ENCODE measurements around the gene TRAPPC2.

The TRAPPC2 gene

GRCh38 chrX:13734278-13735172, at the start of gene TRAPPC2, which contains the start of gene OFD1:
Gene TRAPPC2 (minus strand): TSS chrX:13734620. CDS start chrX:13719963, 14,657 bp downstream.
Gene OFD1 (plus strand): TSS chrX:13734748. CDS start chrX:13735072, 324 bp downstream.
- DNase-seq: peak; percentile 93

DNA sequence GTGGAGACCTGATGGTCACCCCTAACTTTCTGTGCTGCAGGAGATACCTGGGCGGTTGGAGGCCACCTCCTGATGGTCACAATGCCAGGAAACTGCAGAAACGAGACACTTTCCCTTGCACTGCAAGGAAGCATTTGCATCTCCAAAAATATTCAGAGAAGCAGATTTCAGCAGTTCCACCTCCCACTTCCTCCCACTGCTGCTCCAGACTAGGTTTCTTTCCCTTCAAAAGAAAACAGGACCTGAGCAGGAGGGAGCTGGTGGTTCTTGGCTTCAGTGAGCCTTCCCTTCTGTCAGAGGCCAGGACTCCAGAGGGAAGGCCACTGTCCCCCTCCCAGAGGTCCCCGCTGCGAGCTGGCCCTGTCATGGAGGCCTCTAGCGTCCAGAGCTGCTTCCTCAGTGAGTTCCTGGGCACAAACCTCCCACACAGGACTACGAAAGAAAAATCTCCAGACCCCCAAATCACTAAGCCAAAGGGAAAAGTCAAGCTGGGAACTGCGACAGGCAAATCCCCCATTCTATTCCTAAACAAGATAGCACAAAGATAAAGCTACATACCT, 46.5 kb upstream of the TRAPPC2 start:
- no peak for DNase-seq

GRCh38 chrX:13778916-13779315, 44.5 kb upstream of the TRAPPC2 start:
- DNase-seq: peak; percentile 34

GRCh38 chrX:13776387-13776786, 42.0 kb upstream of the TRAPPC2 start:
- no peak for DNase-seq

GRCh38 chrX:13775837-13776236, 41.4 kb upstream of the TRAPPC2 start:
- no peak for DNase-seq

GRCh38 chrX:13774696-13775095, 40.3 kb upstream of the TRAPPC2 start:
- DNase-seq: no peak

DNA sequence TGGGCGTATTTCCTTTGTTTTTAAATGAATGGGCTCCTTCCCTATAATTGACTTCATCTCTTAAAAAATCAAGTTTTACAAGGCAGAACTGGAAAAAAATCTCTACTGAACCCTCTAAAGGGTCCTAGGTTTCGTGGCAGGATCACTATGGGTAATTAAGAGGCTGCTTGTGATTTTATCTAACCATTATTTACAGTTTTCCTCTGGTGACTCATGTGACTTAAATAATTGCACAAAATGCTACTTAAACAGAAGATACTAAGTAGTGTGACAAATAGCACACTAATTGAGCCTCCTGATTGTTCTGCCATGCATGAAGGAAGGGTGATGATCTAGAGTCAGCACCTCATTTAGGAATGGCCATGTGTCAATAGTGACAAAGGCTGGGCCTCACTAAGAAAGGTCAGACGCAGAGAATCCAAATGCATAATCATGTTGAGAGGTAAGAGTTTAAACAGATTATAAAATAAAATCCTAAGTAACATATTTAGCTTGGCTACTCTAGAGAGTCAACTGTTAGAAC, 35.7 kb upstream of the TRAPPC2 start:
- no peak for DNase-seq

- DNase-seq: no peak
Measured at GRCh38 chrX:13768939-13769338, 34.5 kb upstream of the TRAPPC2 start.

DNA sequence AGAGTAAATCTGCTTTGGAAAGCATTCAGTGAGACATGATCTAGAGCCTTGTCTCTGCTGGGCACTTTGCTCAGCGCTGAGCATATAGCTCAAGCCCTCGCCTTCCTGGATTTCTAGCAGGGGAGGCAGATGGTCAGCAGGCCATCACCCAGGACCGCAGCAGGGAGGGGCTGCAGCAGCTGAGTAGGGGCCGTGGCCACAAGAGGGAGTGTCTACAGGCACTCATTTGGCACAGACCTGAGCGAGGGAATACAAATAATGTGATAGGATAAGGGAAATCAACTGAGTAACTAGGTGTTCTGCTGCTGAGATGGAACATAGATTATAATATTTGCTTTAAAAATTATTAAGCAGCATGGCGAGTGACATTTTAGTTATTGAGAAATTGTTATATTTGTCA, 30.3 kb upstream of the TRAPPC2 start:
- no peak for DNase-seq

- DNase-seq: no peak
Measured at GRCh38 chrX:13764281-13764680, 29.9 kb upstream of the TRAPPC2 start.

GRCh38 chrX:13763489-13763888, 29.1 kb upstream of the TRAPPC2 start:
- DNase-seq: no peak

DNA sequence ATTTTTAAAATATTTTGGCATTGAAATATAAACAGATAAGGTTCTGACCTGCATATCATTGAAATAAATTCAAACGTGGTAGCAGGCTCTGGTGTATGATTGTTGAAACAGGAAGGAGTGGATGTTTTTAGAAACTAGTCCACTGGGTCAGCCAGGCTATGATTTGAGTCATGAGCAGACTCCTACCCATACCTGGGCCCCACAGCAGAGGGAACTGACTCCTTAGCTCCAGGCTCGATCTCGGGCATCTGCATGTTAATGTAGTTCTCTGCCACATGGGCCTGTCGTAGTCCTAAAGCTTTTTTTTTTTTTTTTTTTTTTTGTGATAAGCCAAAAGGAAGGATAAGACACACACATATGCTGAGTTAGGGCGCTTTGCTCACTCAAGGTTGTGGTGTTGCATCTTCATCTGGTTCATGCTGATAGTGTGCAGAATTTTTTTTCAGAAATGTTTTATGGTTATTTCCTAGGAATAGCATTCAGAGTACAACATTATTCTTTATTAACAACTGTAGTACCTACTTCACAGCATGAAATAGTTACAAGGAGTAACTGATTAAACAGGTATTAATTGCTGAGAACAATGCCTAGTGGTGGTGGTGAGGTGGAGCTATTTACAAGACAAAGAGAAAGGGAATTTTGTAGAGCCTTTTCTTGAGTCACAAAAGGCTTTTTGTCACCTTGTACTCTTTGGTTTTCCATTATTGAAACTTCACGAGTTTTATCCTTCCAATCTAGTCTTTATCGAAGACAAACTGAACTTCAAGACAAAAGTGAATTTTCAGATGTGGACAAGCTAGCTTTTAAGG, 27.4 kb upstream of the TRAPPC2 start:
- peak; percentile 4 for DNase-seq

- DNase-seq: no peak
Measured at GRCh38 chrX:13760426-13760825, 26.0 kb upstream of the TRAPPC2 start.

- DNase-seq: no peak
Measured at GRCh38 chrX:13759152-13759718, 24.8 kb upstream of the TRAPPC2 start.

GRCh38 chrX:13756381-13756780, 22.0 kb upstream of the TRAPPC2 start:
- DNase-seq: no peak

GRCh38 chrX:13755254-13755653, 20.8 kb upstream of the TRAPPC2 start:
- DNase-seq: no peak

DNA sequence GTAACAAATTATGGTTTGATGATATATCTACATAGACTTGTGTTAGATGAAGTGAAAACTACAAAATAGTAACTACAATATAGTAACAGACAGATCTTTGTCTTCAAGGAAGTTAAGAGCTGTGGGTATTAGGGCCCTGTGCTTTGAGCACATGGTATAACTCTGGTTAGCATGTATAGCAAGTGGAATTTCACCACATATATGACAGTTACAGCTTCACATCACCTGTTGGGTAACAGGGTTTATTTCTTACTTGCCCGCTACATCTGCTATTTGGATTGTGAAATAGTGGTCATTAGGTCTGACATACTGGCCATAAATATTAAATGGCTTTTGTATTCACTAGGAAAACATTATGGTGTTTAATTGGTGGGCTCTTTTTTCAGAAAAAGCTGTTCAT, 20.3 kb upstream of the TRAPPC2 start:
- DNase-seq: no peak

- no peak for DNase-seq
Measured at GRCh38 chrX:13752646-13753045, 18.2 kb upstream of the TRAPPC2 start.

GRCh38 chrX:13752141-13752540, 17.7 kb upstream of the TRAPPC2 start:
- DNase-seq: no peak

GRCh38 chrX:13750812-13751211, 16.4 kb upstream of the TRAPPC2 start:
- no peak for DNase-seq

GRCh38 chrX:13750204-13750603, 15.8 kb upstream of the TRAPPC2 start:
- DNase-seq: peak; percentile 28

- peak; percentile 24 for DNase-seq
Measured at GRCh38 chrX:13748486-13748885, 14.1 kb upstream of the TRAPPC2 start.

DNA sequence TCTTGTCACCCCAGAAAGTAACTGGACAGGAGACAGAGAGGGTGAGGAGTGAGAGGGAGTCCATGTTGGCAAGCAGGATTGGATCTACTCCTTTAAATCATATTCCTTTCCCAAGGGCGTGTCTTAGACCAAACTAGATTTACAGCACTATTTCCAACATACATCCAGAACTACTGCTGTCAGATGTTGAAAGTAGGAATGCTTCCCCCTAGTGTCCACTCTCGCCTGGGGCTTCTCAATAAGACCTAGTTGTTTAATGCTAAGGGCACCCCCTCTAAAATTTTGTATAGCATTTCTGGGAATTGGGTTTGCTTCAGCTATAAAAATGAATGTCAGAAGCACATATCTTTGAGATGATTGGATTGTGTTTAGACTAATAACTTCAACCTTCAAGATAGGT, 13.4 kb upstream of the TRAPPC2 start:
- peak; percentile 62 for DNase-seq
